Thyroid gland (tissue), 4 donors: ENCODE results near the gene TCF7L1. TPM values are rescaled to one million over a fixed set of nuclear protein-coding genes. Genes with fewer than 3 reads are reported as not detected.
"Not testable (repeated sequence)": the region's sequence is repeated elsewhere in the genome, so short reads cannot be mapped to it uniquely, and the experiment has no call there.

Source experiments
- DNase-seq, 2 donors: peaks; one replicate each; pipeline ENCODE4 v3.0.0-alpha.2; 2019
- H3K27ac ChIP-seq, 3 donors: fragments of 200-600 bp; sonication (generic); 1 replicate in 2 of 3; 2 replicates in 1 of 3; pipeline ENCODE4 v1.5.1; 2016 to 2019; ENCODE audit warnings: mild to moderate bottlenecking in 1 of 3, moderate library complexity in 1 of 3
- H3K27me3 ChIP-seq: fragments of 200-600 bp; sonication (generic); one replicate; pipeline ENCODE4 v1.5.1; 2019
- H3K36me3 ChIP-seq, 2 donors: fragments of 200-600 bp; sonication (generic); one replicate each; pipeline ENCODE4 v1.5.1; 2016 to 2019
- H3K4me1 ChIP-seq, 2 donors: fragments of 200-600 bp; sonication (generic); one replicate each; pipeline ENCODE4 v1.5.1; 2017 to 2019
- H3K4me3 ChIP-seq, 3 donors: fragments of 200-600 bp; sonication (generic); replicated peaks in 1 of 3; 1 replicate in 2 of 3; 2 replicates in 1 of 3; pipeline ENCODE4 v1.5.1; 2016; ENCODE audit warnings: mild to moderate bottlenecking in 1 of 3
- H3K9me3 ChIP-seq: fragments of 200-600 bp; sonication (generic); one replicate; pipeline ENCODE4 v1.5.1; 2017
- POLR2A ChIP-seq, 2 donors: fragments of 450-650 bp; IDR thresholded peaks; one replicate each; pipeline ENCODE4 v1.6.1; 2017; ENCODE audit warnings: antibody characterized with exemption in 2 of 2, mild to moderate bottlenecking in 2 of 2, moderate library complexity in 1 of 2
- WGBS, 2 donors: methylation state at CpG; one replicate each; pipeline ENCODE4 v1.1.5; 2017; 5-methylcytosine and 5-hydroxymethylcytosine counted together
- intact Hi-C: fragments of 100-400 bp; cut with DNase I; formaldehyde crosslinking; loops from one replicate; pipeline ENCODE4 v1.15.1; 2023
- total RNA-seq, 4 donors: library from RNA; depleted of rRNA; stranded (reverse); fragments of >200 nt; gene quantifications; one replicate each; pipeline ENCODE4 v1.2.3, GENCODE V29; 2016
- TF ChIP-seq, protein P1 (sequence below), 6 experiments: fragments of 200-600 bp in 3 of 6; fragments of 450-650 bp in 3 of 6; sonication (generic) in 3 of 6; IDR thresholded peaks; one replicate each; pipeline ENCODE4 v1.5.1; 2016 to 2019; ENCODE audit warnings: antibody characterized with exemption in 6 of 6, mild to moderate bottlenecking in 2 of 6, inconsistent platforms in 1 of 6, moderate library complexity in 1 of 6

Gene TCF7L1
- total RNA-seq, 4 donors from 2014 or later: 3.1 to 12.1 (median 8.7) TPM

DNA sequence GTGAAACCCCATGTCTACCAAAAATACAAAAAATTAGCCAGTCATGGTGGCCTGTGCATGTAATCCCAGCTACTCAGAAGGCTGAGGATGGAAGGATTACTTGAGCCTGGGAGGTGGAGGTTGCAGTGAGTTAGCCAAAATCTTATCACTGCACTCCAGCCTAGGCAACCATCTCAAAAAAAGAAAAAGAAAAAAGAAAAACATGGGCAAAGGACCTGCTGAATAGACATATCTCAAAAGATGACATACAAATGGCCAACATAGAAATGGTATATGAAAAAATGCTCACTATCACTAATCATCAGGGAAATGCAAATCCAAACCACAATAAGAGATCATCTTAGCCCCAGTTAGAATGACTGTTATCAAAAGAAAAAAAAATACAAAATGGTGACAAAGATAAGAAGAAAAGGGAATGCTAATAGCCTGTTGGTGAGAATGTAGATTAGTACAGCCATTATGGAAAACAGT lies 196.0 kb downstream of the TCF7L1 start:
- Histone ChIP-seq H3K4me3 (no peak overlapping the region), H3K36me3 (peaks cover 0 to 6% of the 10 kb centered on the region in 2 donors), H3K27me3 (no peaks in the 10 kb centered on the region), H3K9me3 (no peaks in the 10 kb centered on the region), H3K4me1 (peaks cover 33 to 35% of the 10 kb centered on the region in 2 donors), H3K27ac (no peak overlapping the region)
- intact Hi-C loops: loop anchor here (10.0 kb wide), 1 partner anchor 216 kb away; no protein-coding TSS in a partner anchor
- TF ChIP-seq, protein P1, sequence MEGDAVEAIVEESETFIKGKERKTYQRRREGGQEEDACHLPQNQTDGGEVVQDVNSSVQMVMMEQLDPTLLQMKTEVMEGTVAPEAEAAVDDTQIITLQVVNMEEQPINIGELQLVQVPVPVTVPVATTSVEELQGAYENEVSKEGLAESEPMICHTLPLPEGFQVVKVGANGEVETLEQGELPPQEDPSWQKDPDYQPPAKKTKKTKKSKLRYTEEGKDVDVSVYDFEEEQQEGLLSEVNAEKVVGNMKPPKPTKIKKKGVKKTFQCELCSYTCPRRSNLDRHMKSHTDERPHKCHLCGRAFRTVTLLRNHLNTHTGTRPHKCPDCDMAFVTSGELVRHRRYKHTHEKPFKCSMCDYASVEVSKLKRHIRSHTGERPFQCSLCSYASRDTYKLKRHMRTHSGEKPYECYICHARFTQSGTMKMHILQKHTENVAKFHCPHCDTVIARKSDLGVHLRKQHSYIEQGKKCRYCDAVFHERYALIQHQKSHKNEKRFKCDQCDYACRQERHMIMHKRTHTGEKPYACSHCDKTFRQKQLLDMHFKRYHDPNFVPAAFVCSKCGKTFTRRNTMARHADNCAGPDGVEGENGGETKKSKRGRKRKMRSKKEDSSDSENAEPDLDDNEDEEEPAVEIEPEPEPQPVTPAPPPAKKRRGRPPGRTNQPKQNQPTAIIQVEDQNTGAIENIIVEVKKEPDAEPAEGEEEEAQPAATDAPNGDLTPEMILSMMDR (IDR thresholded peaks at IDR 0.05): no peak
- TF ChIP-seq POLR2A (IDR thresholded peaks at IDR 0.05): no peak
- no peak for DNase-seq

DNA sequence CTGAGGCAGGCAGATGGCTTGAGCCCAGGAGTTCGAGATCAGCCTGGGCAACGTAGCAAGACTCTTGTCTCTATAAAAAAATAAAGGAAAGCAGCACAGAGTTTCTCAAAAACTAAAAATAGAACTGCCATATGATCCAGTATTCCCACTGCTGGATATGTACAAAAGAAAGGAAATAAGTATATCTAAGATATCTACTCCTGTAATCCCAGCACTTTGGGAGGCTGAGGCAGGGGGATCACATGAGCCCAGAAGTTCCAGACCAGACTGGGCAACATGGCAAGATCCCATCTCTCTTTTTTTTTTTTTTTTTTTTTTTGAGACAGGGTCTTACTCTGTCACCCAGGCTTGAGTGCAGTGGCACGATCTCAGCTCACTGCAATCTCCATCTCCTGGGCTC lies 196.5 kb downstream of the TCF7L1 start:
- not testable (repeated sequence) for H3K36me3 ChIP-seq, H3K4me3 ChIP-seq, H3K27ac ChIP-seq, H3K27me3 ChIP-seq, H3K9me3 ChIP-seq, DNase-seq
- WGBS, 2 donors: 84 to 89% methylated on average over 3 of the region's 3 CpGs
- H3K4me1 ChIP-seq: peaks cover 32% of the 10 kb centered on the region in 2 donors
- intact Hi-C loops: loop anchor here (10.0 kb wide), 1 partner anchor 215 kb away; no protein-coding TSS in a partner anchor

DNA sequence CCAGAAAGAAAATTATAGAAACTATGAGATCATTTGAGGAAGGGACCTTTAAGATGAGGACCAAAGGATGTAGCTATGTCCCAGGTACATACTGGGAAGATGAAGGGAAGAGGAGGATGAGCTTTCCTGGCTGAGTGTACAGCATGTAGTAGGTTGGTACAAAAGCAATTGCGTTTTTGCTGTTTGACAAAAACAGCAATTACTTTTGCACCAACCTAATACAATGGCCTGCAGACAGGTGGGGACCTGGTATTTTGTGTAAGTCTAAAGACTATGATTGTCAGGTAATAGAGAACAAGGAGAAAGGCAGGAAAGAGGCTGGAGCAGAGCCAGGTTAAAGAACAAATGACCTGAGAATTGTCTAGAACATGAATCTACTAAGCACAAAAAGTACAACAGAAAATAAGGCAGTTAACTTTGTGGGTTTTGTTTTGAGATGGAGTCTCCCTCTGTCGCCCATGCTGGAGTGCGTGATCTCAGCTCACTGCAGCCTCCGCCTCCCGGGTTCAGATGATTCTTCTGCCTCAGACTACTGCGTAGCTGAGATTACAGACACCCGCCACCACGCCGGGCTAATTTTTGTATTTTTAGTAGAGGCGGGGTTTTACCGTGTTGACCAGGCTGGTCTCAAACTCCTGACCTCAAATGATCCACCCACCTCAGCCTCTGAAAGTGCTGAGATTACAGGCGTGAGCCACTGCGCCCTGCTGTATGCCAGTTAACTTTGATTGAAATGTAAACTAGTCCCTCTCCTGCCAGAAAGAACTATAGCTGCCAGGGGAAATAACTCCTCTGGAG lies 197.8 kb downstream of the TCF7L1 start:
- H3K9me3 ChIP-seq: no peaks in the 10 kb centered on the region
- intact Hi-C loops: no loop called here
- no peak overlapping the region for H3K4me3 ChIP-seq
- H3K27me3 ChIP-seq: no peaks in the 10 kb centered on the region
- no peak overlapping the region for H3K27ac ChIP-seq
- DNase-seq: no peak
- H3K36me3 ChIP-seq: no peaks in the 10 kb centered on the region
- TF ChIP-seq, protein P1 (IDR thresholded peaks at IDR 0.05): no peak
- no peak for TF ChIP-seq POLR2A (IDR thresholded peaks at IDR 0.05)
- peaks cover 19% of the 10 kb centered on the region in 2 donors for H3K4me1 ChIP-seq
- 71 to 84% methylated on average over 13 of the region's 13 CpGs for WGBS, 2 donors

DNA sequence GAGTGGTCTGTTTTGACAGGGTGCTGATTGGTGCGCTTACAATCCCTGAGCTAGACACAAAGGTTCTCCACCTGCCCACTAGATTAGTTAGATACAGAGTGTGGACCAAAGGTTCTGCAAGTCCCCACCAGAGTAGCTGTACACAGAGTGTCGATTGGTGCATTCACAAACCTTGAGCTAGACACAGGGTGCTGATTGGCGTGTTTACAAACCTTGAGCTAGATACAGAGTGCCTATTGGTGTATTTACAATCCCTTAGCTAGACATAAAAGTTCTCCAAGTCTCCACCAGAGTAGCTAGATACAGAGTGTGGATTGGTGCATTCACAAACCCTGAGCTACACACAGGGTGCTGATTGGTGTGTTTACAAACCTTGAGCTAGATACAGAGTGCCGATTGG lies 200.7 kb downstream of the TCF7L1 start:
- H3K4me1 ChIP-seq, intact Hi-C loops, H3K4me3 ChIP-seq, H3K9me3 ChIP-seq, H3K36me3 ChIP-seq, H3K27me3 ChIP-seq, H3K27ac ChIP-seq, DNase-seq: not testable (repeated sequence)
- 96% methylated on average over 3 to 4 of the region's 4 CpGs for WGBS, 2 donors

DNA sequence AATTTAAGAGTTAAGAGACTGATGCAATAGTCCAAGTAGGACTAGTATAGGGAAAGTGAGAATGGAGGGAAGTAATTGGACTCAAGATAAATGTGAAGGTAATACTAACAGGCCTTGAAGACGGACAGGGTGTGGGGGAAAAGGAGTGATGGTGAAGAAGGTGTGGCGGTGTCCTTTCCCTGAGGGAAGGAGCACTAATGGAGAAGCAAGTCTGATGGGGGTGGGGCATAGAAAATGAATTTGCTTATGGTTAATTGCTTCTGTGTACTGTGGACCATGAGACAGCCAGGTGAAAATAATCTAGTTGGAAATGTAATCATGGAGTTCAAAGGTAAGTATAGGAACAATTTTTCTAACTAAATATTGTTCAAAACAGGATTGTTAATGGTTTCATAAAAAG lies 201.7 kb downstream of the TCF7L1 start:
- TF ChIP-seq POLR2A (IDR thresholded peaks at IDR 0.05): no peak
- TF ChIP-seq, protein P1 (IDR thresholded peaks at IDR 0.05): no peak
- Histone ChIP-seq H3K36me3 (no peaks in the 10 kb centered on the region), H3K4me1 (no peaks in the 10 kb centered on the region), H3K27ac (no peak overlapping the region), H3K4me3 (no peak overlapping the region), H3K9me3 (no peaks in the 10 kb centered on the region), H3K27me3 (no peaks in the 10 kb centered on the region)
- DNase-seq: no peak
- WGBS, 2 donors: 49 to 73% methylated on average over 2 of the region's 2 CpGs
- intact Hi-C loops: no loop called here
